GM19328 (cell line): Measurements from ENCODE around the gene OR10H5.
"Not testable (repeated sequence)": the region's sequence is repeated elsewhere in the genome, so short reads cannot be mapped to it uniquely, and the experiment has no call there.

Source experiments
- ATAC-seq: cut with Tn5 transposase; IDR thresholded peaks from one replicate; pipeline ENCODE4 v1.9.1; 2021; ENCODE audit warnings: mild to moderate bottlenecking, moderate library complexity; ENCODE audit not compliant: unreplicated experiment

OR10H5 gene

GRCh38 chr19:15843203-15843893, 55.9 kb downstream of the OR10H5 start:
- ATAC-seq = no peak

- not testable (repeated sequence) for ATAC-seq
These were observed 56.4 kb downstream of the OR10H5 start for GRCh38 chr19:15843894-15844222.

- ATAC-seq = no peak
These were observed 59.5 kb downstream of the OR10H5 start for GRCh38 chr19:15846923-15847322.

- ATAC-seq = no peak
These were observed 62.9 kb downstream of the OR10H5 start for GRCh38 chr19:15850385-15850784.
